HEK293 (cell line): ENCODE data around the gene SLC38A10.

ENCODE experiments used
- CTCF ChIP-seq: fragments of 450-650 bp; formaldehyde crosslinking; IDR thresholded peaks from 2 replicates; pipeline ENCODE4 v1.5.1; 2016; ENCODE audit warnings: missing biosample characterization, missing genetic modification characterization
- PATZ1 ChIP-seq: fragments of 450-650 bp; formaldehyde crosslinking; IDR thresholded peaks from 2 replicates; pipeline ENCODE4 v1.5.1; 2016; ENCODE audit warnings: missing biosample characterization, missing genetic modification characterization
- TCF7L2 ChIP-seq: IDR thresholded peaks from 2 replicates; pipeline ENCODE4 v1.6.1; 2011; ENCODE audit warnings: low read depth, mild to moderate bottlenecking, inconsistent platforms, low read length, moderate library complexity, borderline replicate concordance
- YY1 ChIP-seq: fragments of 450-650 bp; formaldehyde crosslinking; IDR thresholded peaks from 2 replicates; pipeline ENCODE4 v1.5.1; 2018; ENCODE audit warnings: missing biosample characterization, missing genetic modification characterization
- ZBTB44 ChIP-seq: fragments of 450-650 bp; IDR thresholded peaks from 2 replicates; pipeline ENCODE4 v1.5.1; 2018; ENCODE audit warnings: missing biosample characterization, mild to moderate bottlenecking, missing genetic modification characterization
- ZBTB8A ChIP-seq: fragments of 450-650 bp; formaldehyde crosslinking; IDR thresholded peaks from 2 replicates; pipeline ENCODE4 v1.5.1; 2016; ENCODE audit warnings: missing biosample characterization, missing genetic modification characterization
- ZNF335 ChIP-seq: fragments of 450-650 bp; formaldehyde crosslinking; conservative IDR thresholded peaks from 2 replicates; pipeline ENCODE4 v1.5.1; 2016; ENCODE audit warnings: missing biosample characterization, missing genetic modification characterization
- ZNF626 ChIP-seq: fragments of 450-650 bp; sonication (Bioruptor Pico); formaldehyde crosslinking; IDR thresholded peaks from 2 replicates; pipeline ENCODE4 v1.5.1; 2018; ENCODE audit warnings: missing biosample characterization, missing genetic modification characterization, inconsistent platforms

GRCh38 chr17:81324851-81325713 lies 30.0 kb upstream of the SLC38A10 start:
- TF ChIP-seq CTCF (no peak), TCF7L2 (no peak), ZNF626 (tag by site-specific recombination) (no peak), ZBTB8A (tag by site-specific recombination) (no peak), YY1 (no peak), PATZ1 (tag by site-specific recombination) (no peak), ZBTB44 (no peak), ZNF335 (tag by site-specific recombination) (no peak)
